ENCODE measurements around the gene NUP153.
"Not testable (repeated sequence)": the region's sequence is repeated elsewhere in the genome, so short reads cannot be mapped to it uniquely, and the experiment has no call there.

The NUP153 gene

GRCh38 chr6:17712576-17712975, 5.9 kb upstream of the NUP153 start:
- no peak for DNase-seq

GRCh38 chr6:17710331-17710730, 3.6 kb upstream of the NUP153 start:
- no peak for DNase-seq

GRCh38 chr6:17709476-17709875, 2.8 kb upstream of the NUP153 start:
- no peak for DNase-seq

- not testable (repeated sequence) for DNase-seq
Measured at GRCh38 chr6:17708035-17708434, 1.3 kb upstream of the NUP153 start.

GRCh38 chr6:17707371-17707651, 586 bp upstream of the NUP153 start:
- DNase-seq, result no peak

GRCh38 chr6:17705778-17706579, 746 bp downstream of the NUP153 start:
- DNase-seq, result peak; percentile 12

GRCh38 chr6:17705428-17705777, 1.3 kb downstream of the NUP153 start:
- peak; percentile 16 for DNase-seq

- DNase-seq, result no peak
Measured at GRCh38 chr6:17703256-17703694, 3.5 kb downstream of the NUP153 start.

GRCh38 chr6:17700421-17701416, 6.0 kb downstream of the NUP153 start:
- DNase-seq, result no peak

GRCh38 chr6:17691925-17692538, 14.7 kb downstream of the NUP153 start:
- DNase-seq, result no peak

GRCh38 chr6:17688481-17688880, 18.2 kb downstream of the NUP153 start:
- DNase-seq, result no peak

- no peak for DNase-seq
Measured at GRCh38 chr6:17687136-17687535, 19.6 kb downstream of the NUP153 start.

- no peak for DNase-seq
Measured at GRCh38 chr6:17684134-17684533, 22.6 kb downstream of the NUP153 start.

- no peak for DNase-seq
Measured at GRCh38 chr6:17683428-17683827, 23.3 kb downstream of the NUP153 start.

GRCh38 chr6:17679726-17680125, 27.0 kb downstream of the NUP153 start:
- no peak for DNase-seq

GRCh38 chr6:17677602-17678001, 29.1 kb downstream of the NUP153 start:
- DNase-seq, result no peak

GRCh38 chr6:17673543-17674254, 33.0 kb downstream of the NUP153 start:
- DNase-seq, result no peak

- no peak for DNase-seq
Measured at GRCh38 chr6:17672064-17672718, 34.5 kb downstream of the NUP153 start.

GRCh38 chr6:17666646-17667045, 40.1 kb downstream of the NUP153 start:
- no peak for DNase-seq

GRCh38 chr6:17665132-17665531, 41.6 kb downstream of the NUP153 start:
- no peak for DNase-seq

- DNase-seq, result no peak
Measured at GRCh38 chr6:17663226-17663625, 43.5 kb downstream of the NUP153 start.

GRCh38 chr6:17662585-17662984, 44.1 kb downstream of the NUP153 start:
- no peak for DNase-seq

Data from DMS79 (cell line).